GM10248 (cell line): Measurements from ENCODE around the gene NASP.

Source experiments
- CTCF ChIA-PET: fragments of 300-600 bp; sonication (Branson Sonifier 250); formaldehyde crosslinking; extraction: SDS; loops from one replicate; lab custom pipeline; 2021; ENCODE audit warnings: antibody characterized with exemption; lab: Yijun Ruan, JAX
- POLR2A ChIA-PET: fragments of 350-650 bp; sonication (Branson Sonifier 250); formaldehyde crosslinking; extraction: SDS; loops from one replicate; lab custom pipeline; 2020; ENCODE audit warnings: antibody characterized with exemption; lab: Yijun Ruan, JAX
- DNase-seq: peaks from one replicate; pipeline ENCODE4 v3.0.0; 2012; ENCODE audit errors: extremely low spot score
- TF ChIP-seq, protein P1 (sequence below): IDR thresholded peaks from 2 replicates; pipeline ENCODE4 v1.5.1; 2012; ENCODE audit warnings: mild to moderate bottlenecking, low read depth; ENCODE audit errors: extremely low read depth, missing control alignments, control extremely low read depth

The NASP gene

DNA sequence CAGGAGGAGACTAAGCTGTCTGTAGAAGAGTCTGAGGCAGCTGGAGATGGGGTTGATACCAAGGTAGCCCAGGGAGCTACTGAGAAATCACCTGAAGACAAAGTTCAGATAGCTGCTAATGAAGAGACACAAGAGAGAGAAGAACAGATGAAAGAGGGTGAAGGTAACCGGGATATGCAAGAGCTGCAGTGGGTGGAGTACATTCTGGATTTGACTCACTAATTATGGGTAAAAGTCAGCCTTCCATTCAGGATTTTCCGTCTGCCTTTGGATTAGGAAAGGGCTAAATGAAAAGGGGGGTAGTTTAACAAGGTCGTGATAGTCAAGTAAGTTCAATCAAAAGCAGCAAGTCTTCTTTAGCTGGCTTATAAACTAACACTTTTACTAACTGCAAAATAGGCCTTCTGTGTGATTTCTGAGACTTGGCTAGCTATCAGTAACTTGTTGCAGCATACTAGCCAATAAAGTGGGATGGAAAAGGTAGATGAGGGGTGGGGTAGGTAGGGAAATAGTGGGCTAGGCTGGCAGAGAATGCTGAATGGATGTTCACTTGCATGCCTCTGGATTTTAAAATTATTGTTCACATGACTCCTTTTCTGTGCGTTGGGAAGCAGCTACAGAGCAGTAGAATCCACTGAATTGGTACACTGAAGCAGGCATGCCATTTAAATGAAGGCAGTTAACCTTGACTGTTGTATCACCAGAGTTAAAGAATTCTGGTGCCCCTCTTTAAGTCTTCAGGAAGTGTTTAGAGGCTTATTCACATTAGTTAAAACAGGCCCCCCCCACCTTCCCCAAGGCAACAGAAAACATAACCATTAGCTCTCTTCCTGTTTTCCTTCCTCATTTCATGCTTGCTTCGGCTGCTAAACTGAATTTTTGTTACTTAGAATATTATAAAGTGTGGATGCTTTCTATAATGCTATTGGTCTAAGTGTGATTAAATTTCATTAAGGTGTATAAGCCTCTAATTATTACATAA lies 24.6 kb downstream of the NASP start:
- CTCF ChIA-PET: interaction anchor here (1.5 kb wide), 1 partner anchor 11 kb away, joined by 7 read pairs; no protein-coding TSS in a partner anchor
- POLR2A ChIA-PET: interaction anchor here (0.7 kb wide), 1 partner anchor 25 kb away, joined by 3 read pairs; no protein-coding TSS in a partner anchor
- TF ChIP-seq, protein P1, sequence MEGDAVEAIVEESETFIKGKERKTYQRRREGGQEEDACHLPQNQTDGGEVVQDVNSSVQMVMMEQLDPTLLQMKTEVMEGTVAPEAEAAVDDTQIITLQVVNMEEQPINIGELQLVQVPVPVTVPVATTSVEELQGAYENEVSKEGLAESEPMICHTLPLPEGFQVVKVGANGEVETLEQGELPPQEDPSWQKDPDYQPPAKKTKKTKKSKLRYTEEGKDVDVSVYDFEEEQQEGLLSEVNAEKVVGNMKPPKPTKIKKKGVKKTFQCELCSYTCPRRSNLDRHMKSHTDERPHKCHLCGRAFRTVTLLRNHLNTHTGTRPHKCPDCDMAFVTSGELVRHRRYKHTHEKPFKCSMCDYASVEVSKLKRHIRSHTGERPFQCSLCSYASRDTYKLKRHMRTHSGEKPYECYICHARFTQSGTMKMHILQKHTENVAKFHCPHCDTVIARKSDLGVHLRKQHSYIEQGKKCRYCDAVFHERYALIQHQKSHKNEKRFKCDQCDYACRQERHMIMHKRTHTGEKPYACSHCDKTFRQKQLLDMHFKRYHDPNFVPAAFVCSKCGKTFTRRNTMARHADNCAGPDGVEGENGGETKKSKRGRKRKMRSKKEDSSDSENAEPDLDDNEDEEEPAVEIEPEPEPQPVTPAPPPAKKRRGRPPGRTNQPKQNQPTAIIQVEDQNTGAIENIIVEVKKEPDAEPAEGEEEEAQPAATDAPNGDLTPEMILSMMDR: no peak
- DNase-seq: no peak

DNA sequence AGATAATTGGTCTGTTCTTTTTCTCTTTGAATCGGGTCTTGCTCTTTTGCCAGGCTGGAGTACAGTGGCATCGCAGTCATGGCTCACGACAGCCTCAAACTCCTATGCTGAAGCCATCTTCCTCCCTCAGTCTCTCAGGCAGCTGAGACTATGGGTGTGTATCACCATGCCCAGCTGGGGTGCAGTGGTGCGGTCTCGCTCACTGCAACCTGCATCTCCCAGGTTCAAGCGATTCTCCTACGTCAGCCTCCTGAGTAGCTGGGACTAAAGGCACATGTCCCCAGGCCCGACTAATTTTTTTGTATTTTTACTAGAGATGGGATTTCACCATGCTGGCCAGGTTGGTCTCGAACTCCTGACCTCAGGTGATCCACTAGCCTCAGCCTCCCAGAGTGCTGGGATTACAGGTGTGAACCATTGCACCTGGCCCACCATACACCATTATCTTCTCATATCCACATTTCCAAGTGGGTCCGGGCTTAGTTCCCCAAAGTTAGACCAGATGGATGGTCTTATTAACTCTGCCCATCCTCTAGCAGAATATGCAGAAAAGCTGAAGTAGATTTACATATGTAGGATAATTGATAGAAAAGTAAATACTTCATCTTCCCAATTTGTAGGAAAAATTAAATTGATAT lies 26.9 kb downstream of the NASP start:
- ChIA-PET CTCF (no interaction called here), POLR2A (interaction anchor here (0.6 to 0.7 kb wide), 2 partner anchors 20 to 89 kb away, joined by 3 to 9 read pairs; partner anchors contain the start of gene PRDX1)
- DNase-seq: no peak
- TF ChIP-seq, protein P1: no peak

DNA sequence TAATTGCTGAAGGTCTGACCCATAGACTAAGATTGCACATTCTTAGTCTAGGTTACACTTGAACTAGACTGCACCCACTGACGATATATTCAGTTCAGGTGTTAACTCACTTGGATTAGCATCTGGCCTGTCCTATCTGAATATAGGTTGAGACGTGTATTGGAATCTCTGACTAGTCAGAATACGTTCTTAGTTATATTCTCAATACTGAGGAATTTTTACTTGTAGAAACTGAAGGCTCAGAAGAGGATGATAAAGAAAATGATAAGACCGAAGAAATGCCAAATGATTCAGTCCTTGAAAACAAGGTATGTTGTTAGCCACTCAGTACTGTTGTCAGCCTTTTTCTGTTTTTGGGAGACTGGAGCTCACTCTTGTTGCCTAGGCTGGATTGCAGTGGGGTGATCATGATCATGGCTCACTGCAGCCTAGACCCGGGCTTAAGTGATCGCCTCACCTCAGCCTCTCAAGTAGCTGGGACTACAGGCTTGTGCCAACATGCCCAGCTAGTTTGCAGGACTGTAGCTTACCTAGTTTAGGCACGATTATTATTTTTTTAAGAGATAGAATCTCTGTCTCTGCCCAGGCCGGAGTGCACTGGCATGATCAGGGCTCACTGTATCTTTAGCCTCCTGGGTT lies 29.2 kb downstream of the NASP start:
- ChIA-PET CTCF (interaction anchor here (1.4 to 2.9 kb wide), 3 partner anchors 9 to 16 kb away, joined by 4 to 8 read pairs (median 5); no protein-coding TSS in a partner anchor), POLR2A (interaction anchor here (0.6 kb wide), 2 partner anchors 31 to 642 kb away, joined by 3 to 4 read pairs; no protein-coding TSS in a partner anchor)
- DNase-seq: no peak
- TF ChIP-seq, protein P1: no peak

DNA sequence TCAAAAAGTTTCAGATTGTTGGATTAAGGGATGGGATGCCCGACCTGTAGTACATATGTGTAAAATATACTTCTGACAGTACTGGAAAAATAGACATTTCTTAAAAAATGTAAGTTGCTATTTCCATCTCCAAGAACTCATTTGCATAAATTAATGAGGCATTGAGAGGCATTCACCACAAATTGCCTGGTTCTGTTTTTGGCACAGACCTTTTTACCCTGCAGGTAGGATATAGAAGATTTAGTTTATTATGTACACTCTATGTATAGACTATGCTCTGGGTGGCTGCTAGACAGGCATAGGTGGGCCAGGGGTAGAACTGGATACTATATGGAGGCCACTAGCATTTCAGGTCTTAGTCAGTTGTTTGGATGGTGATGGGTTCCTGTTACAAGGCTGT lies 32.0 kb downstream of the NASP start:
- DNase-seq: no peak
- ChIA-PET POLR2A (no interaction called here), CTCF (no interaction called here)
- TF ChIP-seq, protein P1: no peak

DNA sequence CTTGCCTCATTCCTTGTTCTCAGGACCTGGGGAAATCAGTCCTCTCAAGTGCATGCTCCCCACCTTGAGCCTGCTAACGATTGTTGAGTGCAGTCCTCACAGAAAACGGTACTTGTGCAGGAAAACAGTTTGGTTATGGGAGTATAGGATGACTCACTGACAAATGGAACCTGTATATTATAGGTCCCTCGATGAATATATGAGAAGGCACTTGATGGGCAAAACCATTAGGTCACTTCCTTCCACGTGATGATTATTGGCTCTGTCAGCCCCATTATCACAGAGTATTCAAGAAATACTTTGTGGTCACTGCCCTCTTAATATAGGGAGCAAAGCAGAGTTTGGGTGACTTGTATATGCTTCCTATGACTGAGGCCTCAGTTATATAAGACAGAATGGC lies 33.8 kb downstream of the NASP start:
- TF ChIP-seq, protein P1: no peak
- POLR2A ChIA-PET: no interaction called here
- CTCF ChIA-PET: no interaction called here
- DNase-seq: no peak
